Measurements from ENCODE around the gene ARL13B. TPM values are rescaled to one million over a fixed set of nuclear protein-coding genes. Genes with fewer than 3 reads are reported as not detected.
"Not testable (repeated sequence)": the region's sequence is repeated elsewhere in the genome, so short reads cannot be mapped to it uniquely, and the experiment has no call there.

Gene ARL13B
- polyA plus RNA-seq, 1 experiment = 6.3 TPM

- no peak for DNase-seq (ENCODE audit: low read depth, low spot score)
- TF ChIP-seq, protein P1, sequence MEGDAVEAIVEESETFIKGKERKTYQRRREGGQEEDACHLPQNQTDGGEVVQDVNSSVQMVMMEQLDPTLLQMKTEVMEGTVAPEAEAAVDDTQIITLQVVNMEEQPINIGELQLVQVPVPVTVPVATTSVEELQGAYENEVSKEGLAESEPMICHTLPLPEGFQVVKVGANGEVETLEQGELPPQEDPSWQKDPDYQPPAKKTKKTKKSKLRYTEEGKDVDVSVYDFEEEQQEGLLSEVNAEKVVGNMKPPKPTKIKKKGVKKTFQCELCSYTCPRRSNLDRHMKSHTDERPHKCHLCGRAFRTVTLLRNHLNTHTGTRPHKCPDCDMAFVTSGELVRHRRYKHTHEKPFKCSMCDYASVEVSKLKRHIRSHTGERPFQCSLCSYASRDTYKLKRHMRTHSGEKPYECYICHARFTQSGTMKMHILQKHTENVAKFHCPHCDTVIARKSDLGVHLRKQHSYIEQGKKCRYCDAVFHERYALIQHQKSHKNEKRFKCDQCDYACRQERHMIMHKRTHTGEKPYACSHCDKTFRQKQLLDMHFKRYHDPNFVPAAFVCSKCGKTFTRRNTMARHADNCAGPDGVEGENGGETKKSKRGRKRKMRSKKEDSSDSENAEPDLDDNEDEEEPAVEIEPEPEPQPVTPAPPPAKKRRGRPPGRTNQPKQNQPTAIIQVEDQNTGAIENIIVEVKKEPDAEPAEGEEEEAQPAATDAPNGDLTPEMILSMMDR (IDR thresholded peaks at IDR 0.05; ENCODE audit: low read depth, low read length) = no peak
- Histone ChIP-seq H3K4me3 (ENCODE audit: low read depth, low read length) (no peak overlapping the region), H3K9me3 (ENCODE audit: control insufficient read depth, insufficient read depth, low read length) (no peaks in the 10 kb centered on the region), H3K27ac (ENCODE audit: low read depth, low read length) (no peak overlapping the region), H3K27me3 (ENCODE audit: control insufficient read depth, insufficient read depth, low read length) (no peaks in the 10 kb centered on the region)
- CTCF ChIA-PET = no interaction called here
- POLR2A ChIA-PET = no interaction called here
Measured at GRCh38 chr3:93961026-93961425, 18.9 kb upstream of the ARL13B start.

DNA sequence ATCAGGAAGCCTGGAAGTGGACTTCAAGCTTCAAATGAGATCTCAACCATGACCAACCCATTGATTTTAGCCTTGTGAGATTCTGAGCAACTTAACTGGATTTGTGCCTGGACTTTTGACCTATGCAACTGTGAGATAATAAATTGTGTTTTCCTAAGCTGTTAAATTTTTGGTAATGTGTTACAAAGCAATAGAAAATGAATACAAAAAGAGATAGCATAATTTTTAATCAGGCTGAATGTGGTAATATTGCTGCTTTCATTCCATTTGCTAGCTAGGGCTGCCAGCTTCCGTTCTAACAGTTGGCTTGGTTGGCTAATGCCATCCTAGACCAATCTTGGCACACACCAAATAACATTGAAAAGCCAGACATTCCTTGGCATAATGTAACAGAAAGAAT is 18.5 kb upstream of the ARL13B start:
- CTCF ChIA-PET = no interaction called here
- POLR2A ChIA-PET = no interaction called here
- Histone ChIP-seq H3K9me3 (ENCODE audit: control insufficient read depth, insufficient read depth, low read length) (no peaks in the 10 kb centered on the region), H3K27me3 (ENCODE audit: control insufficient read depth, insufficient read depth, low read length) (no peaks in the 10 kb centered on the region), H3K4me3 (ENCODE audit: low read depth, low read length) (no peak overlapping the region), H3K27ac (ENCODE audit: low read depth, low read length) (no peak overlapping the region)
- TF ChIP-seq, protein P1 (IDR thresholded peaks at IDR 0.05; ENCODE audit: low read depth, low read length) = no peak
- no peak for DNase-seq (ENCODE audit: low read depth, low spot score)

GRCh38 chr3:93962798-93963197 is 17.2 kb upstream of the ARL13B start:
- POLR2A ChIA-PET = no interaction called here
- Histone ChIP-seq H3K9me3 (ENCODE audit: control insufficient read depth, insufficient read depth, low read length) (no peaks in the 10 kb centered on the region), H3K27me3 (ENCODE audit: control insufficient read depth, insufficient read depth, low read length) (no peaks in the 10 kb centered on the region), H3K27ac (ENCODE audit: low read depth, low read length) (no peak overlapping the region), H3K4me3 (ENCODE audit: low read depth, low read length) (no peak overlapping the region)
- TF ChIP-seq, protein P1 (IDR thresholded peaks at IDR 0.05; ENCODE audit: low read depth, low read length) = no peak
- CTCF ChIA-PET = no interaction called here
- DNase-seq (ENCODE audit: low read depth, low spot score) = no peak

- H3K27ac ChIP-seq (ENCODE audit: low read depth, low read length); DNase-seq (ENCODE audit: low read depth, low spot score); H3K4me3 ChIP-seq (ENCODE audit: low read depth, low read length); POLR2A ChIA-PET; H3K27me3 ChIP-seq (ENCODE audit: control insufficient read depth, insufficient read depth, low read length); H3K9me3 ChIP-seq (ENCODE audit: control insufficient read depth, insufficient read depth, low read length); CTCF ChIA-PET: not testable (repeated sequence)
Measured at GRCh38 chr3:93965106-93965505, 14.8 kb upstream of the ARL13B start.

- TF ChIP-seq, protein P1 (IDR thresholded peaks at IDR 0.05; ENCODE audit: low read depth, low read length) = no peak
- Histone ChIP-seq H3K27me3 (ENCODE audit: control insufficient read depth, insufficient read depth, low read length) (no peaks in the 10 kb centered on the region), H3K4me3 (ENCODE audit: low read depth, low read length) (no peak overlapping the region), H3K9me3 (ENCODE audit: control insufficient read depth, insufficient read depth, low read length) (no peaks in the 10 kb centered on the region), H3K27ac (ENCODE audit: low read depth, low read length) (no peak overlapping the region)
- POLR2A ChIA-PET = no interaction called here
- CTCF ChIA-PET = no interaction called here
- no peak for DNase-seq (ENCODE audit: low read depth, low spot score)
Measured at GRCh38 chr3:93969443-93969842, 10.5 kb upstream of the ARL13B start.

GRCh38 chr3:93969997-93970396 is 10.0 kb upstream of the ARL13B start:
- H3K9me3 ChIP-seq (ENCODE audit: control insufficient read depth, insufficient read depth, low read length) = no peaks in the 10 kb centered on the region
- DNase-seq (ENCODE audit: low read depth, low spot score) = no peak
- H3K4me3 ChIP-seq (ENCODE audit: low read depth, low read length) = no peak overlapping the region
- ChIA-PET POLR2A (no interaction called here), CTCF (no interaction called here)
- TF ChIP-seq, protein P1 (IDR thresholded peaks at IDR 0.05; ENCODE audit: low read depth, low read length) = no peak
- no peaks in the 10 kb centered on the region for H3K27me3 ChIP-seq (ENCODE audit: control insufficient read depth, insufficient read depth, low read length)
- H3K27ac ChIP-seq (ENCODE audit: low read depth, low read length) = no peak overlapping the region

All from AG04450 (cell line).